Lower lobe of right lung (tissue), 2 donors: ENCODE measurements around the gene PSMA7. TPM values are rescaled to one million over a fixed set of nuclear protein-coding genes. Genes with fewer than 3 reads are reported as not detected.

Source experiments
- ATAC-seq, 2 donors: fragments of 200-7000 bp; cut with Tn5 transposase; one replicate each; pipeline ENCODE4 v1.9.1; 2020 to 2022; ENCODE audit warnings: mild to moderate bottlenecking in 2 of 2, moderate library complexity in 2 of 2
- DNase-seq: peaks from one replicate; pipeline ENCODE4 v3.0.0-alpha.2; 2020
- H3K27ac ChIP-seq: fragments of 200-600 bp; one replicate; pipeline ENCODE4 v1.8.0; 2022
- H3K27me3 ChIP-seq: fragments of 200-600 bp; one replicate; pipeline ENCODE4 v1.8.0; 2022; ENCODE audit warnings: low read depth
- H3K36me3 ChIP-seq: fragments of 200-600 bp; one replicate; pipeline ENCODE4 v1.8.0; 2022; ENCODE audit warnings: mild to moderate bottlenecking
- H3K4me1 ChIP-seq: fragments of 200-600 bp; one replicate; pipeline ENCODE4 v1.8.0; 2022
- H3K4me3 ChIP-seq: fragments of 200-600 bp; one replicate; pipeline ENCODE4 v1.8.0; 2022; ENCODE audit warnings: mild to moderate bottlenecking
- H3K9me3 ChIP-seq: fragments of 200-600 bp; one replicate; pipeline ENCODE4 v1.8.0; 2022
- intact Hi-C: fragments of 100-400 bp; cut with DNase I; formaldehyde crosslinking; loops from one replicate; pipeline ENCODE4 v1.11.0; 2022
- long read RNA-seq: library from polyadenylated mRNA; unstranded; transcript quantifications from one replicate; pipeline ENCODE4 v2.0.0, GENCODE V29; 2021
- total RNA-seq: library from RNA; stranded (reverse); fragmentation: NEBNext Ultra II Directional; extraction: Animal tissue kit (Norgen Biotek cat#: 25700); gene quantifications from one replicate; pipeline ENCODE4 v1.2.1, GENCODE V29; 2021
- TF ChIP-seq, protein P1 (sequence below): fragments of 200-600 bp; IDR thresholded peaks from one replicate; pipeline ENCODE4 v1.8.0; 2022; ENCODE audit warnings: antibody characterized with exemption, mild to moderate bottlenecking
- donor health status: DM: no; HTN: yes; CAD: no; lungs with severe emphysema.

PSMA7 gene
- 223 TPM for total RNA-seq
- long read RNA-seq, transcript PSMA7-206 (4 exons, 548 nt): major isoform, 599 of 958 reads
- long read RNA-seq, transcript PSMA7-203 (7 exons, 996 nt): minor isoform, 310 of 958 reads
- long read RNA-seq, partial matches to known transcripts: 26 of 958 reads
- long read RNA-seq, other reads (novel, unspliced or antisense): 18 of 958 reads

- DNase-seq (peak; percentile 92), ATAC-seq (peak; percentile 94 to 95)
- TF ChIP-seq, protein P1, sequence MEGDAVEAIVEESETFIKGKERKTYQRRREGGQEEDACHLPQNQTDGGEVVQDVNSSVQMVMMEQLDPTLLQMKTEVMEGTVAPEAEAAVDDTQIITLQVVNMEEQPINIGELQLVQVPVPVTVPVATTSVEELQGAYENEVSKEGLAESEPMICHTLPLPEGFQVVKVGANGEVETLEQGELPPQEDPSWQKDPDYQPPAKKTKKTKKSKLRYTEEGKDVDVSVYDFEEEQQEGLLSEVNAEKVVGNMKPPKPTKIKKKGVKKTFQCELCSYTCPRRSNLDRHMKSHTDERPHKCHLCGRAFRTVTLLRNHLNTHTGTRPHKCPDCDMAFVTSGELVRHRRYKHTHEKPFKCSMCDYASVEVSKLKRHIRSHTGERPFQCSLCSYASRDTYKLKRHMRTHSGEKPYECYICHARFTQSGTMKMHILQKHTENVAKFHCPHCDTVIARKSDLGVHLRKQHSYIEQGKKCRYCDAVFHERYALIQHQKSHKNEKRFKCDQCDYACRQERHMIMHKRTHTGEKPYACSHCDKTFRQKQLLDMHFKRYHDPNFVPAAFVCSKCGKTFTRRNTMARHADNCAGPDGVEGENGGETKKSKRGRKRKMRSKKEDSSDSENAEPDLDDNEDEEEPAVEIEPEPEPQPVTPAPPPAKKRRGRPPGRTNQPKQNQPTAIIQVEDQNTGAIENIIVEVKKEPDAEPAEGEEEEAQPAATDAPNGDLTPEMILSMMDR: no peak
- peaks cover 33% of the 10 kb centered on the region for H3K4me1 ChIP-seq
- H3K27ac ChIP-seq: peak within 1 kb of the TSS; percentile 89
- peak within 1 kb of the TSS; percentile 90 for H3K4me3 ChIP-seq
- intact Hi-C loops: no loop called here
- H3K9me3 ChIP-seq: no peaks in the 10 kb centered on the region
- peaks cover 27% of the 10 kb centered on the region for H3K36me3 ChIP-seq
- no peaks in the 10 kb centered on the region for H3K27me3 ChIP-seq
Measured at GRCh38 chr20:62143081-62143956, at the start of gene PSMA7, which contains the start of gene SS18L1. Gene PSMA7 (minus strand): TSS chr20:62143394. CDS start chr20:62143303, 91 bp downstream. Gene SS18L1 (plus strand): TSS chr20:62143769. CDS start chr20:62143821, 52 bp downstream.

DNA sequence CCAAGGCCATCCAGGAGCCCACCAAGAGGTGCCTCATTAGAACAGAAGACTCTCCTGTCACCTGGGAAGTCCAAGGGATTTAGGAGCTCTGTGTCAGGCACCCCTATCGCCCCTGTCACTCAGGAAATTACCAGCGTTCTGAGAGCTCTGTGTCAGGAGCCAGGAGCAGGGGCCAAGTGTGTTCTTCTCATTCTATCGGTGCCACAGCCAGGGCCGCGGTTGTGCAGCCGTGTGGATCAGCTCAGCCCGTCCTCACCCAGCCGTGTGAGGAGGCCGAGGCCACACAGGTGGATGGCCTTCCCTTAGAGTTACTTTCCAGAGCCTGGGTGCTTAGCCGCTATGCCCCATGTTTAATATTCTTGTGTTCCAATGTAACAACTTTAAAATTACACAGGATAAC, 49.4 kb upstream of the PSMA7 start:
- Histone ChIP-seq H3K4me1 (no peaks in the 10 kb centered on the region), H3K9me3 (no peaks in the 10 kb centered on the region), H3K4me3 (no peak overlapping the region), H3K27me3 (no peaks in the 10 kb centered on the region), H3K27ac (no peak overlapping the region), H3K36me3 (peaks cover 81% of the 10 kb centered on the region)
- no peak for ATAC-seq
- intact Hi-C loops: no loop called here
- TF ChIP-seq, protein P1: no peak
- peak; percentile 32 for DNase-seq

GRCh38 chr20:62191781-62192559, 48.8 kb upstream of the PSMA7 start:
- Histone ChIP-seq H3K4me3 (no peak overlapping the region), H3K36me3 (peaks cover 74% of the 10 kb centered on the region), H3K9me3 (no peaks in the 10 kb centered on the region), H3K27me3 (no peaks in the 10 kb centered on the region), H3K27ac (no peak overlapping the region), H3K4me1 (peaks cover 5% of the 10 kb centered on the region)
- DNase-seq (peak; percentile 23), ATAC-seq (no peak)
- TF ChIP-seq, protein P1: no peak
- intact Hi-C loops: no loop called here

- Histone ChIP-seq H3K4me1 (peaks cover 13% of the 10 kb centered on the region), H3K36me3 (peaks cover 63% of the 10 kb centered on the region), H3K4me3 (no peak overlapping the region), H3K9me3 (no peaks in the 10 kb centered on the region), H3K27ac (no peak overlapping the region), H3K27me3 (no peaks in the 10 kb centered on the region)
- TF ChIP-seq, protein P1: no peak
- DNase-seq: peak; percentile 24
- no peak for ATAC-seq
- intact Hi-C loops: no loop called here
Measured at GRCh38 chr20:62190639-62191411, 47.6 kb upstream of the PSMA7 start.
